Measurements from ENCODE around the gene TMED6.

TMED6 gene

DNA sequence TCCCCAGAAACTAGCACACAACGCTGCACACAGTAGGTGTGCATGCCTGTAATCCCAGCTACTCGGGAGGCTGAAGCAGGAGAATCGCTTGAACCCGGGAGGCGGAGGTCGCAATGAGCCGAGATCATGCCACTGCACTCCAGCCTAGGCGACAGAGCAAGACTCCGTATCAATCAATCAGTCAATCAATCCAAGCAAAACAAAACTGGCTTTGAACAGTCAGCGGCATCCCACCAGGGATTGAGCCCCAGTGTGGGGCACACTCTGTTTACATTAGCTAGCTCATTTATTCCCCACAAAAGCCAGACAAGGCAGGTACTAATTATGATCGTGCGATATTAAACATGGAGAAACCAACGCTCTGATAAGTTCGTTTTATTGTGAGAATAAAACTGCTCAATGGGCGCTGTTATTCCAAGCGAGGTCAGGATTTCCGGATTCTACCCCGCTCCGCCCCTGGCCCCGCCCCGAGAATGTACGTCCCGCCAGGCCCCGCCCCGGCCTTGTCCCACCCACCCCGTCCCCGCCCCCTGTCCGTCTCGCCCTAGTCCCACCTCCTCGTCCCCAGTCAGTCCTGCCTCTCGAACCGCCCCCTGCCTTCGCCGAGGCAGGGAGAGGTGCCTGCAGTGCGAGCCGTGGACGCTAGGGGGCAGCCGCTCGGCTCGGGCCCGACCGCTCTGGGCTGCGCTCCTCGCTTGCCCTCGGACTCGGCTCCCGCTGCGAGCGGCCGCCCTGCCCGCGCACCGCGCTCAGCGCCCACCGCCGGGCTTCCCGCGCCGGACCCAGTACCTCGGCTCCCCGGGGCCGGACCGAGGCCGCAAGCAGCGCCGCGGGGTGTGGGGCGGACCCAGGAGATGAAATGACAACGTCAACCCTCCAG lies 40.7 kb downstream of the TMED6 start, which contains the start of gene VPS4A:
Gene VPS4A, plus strand, starts transcription at position 698 of the 880 bp plus-strand sequence. Its CDS starts 162 bp downstream, at position 860.
- Histone ChIP-seq H3K36me3 (ENCODE audit: control insufficient read depth, insufficient read depth, low read length) (no peaks in the 10 kb centered on the region), H2AFZ (peak within 1 kb of the TSS; percentile 86), H3K4me3 (ENCODE audit: low read depth, low read length) (peak within 1 kb of the TSS; percentile 54), H3K4me2 (ENCODE audit: low read length) (peak within 1 kb of the TSS; percentile 97), H3K9me3 (ENCODE audit: control insufficient read depth, low read length) (no peaks in the 10 kb centered on the region), H3K9ac (peak within 1 kb of the TSS; percentile 47), H3K27me3 (ENCODE audit: control insufficient read depth, insufficient read depth, low read length) (no peaks in the 10 kb centered on the region), H3K27ac (peak within 1 kb of the TSS; percentile 72), H3K79me2 (peaks cover 33% of the 10 kb centered on the region), H3K4me1 (no peaks in the 10 kb centered on the region)
- TF ChIP-seq, protein P1, sequence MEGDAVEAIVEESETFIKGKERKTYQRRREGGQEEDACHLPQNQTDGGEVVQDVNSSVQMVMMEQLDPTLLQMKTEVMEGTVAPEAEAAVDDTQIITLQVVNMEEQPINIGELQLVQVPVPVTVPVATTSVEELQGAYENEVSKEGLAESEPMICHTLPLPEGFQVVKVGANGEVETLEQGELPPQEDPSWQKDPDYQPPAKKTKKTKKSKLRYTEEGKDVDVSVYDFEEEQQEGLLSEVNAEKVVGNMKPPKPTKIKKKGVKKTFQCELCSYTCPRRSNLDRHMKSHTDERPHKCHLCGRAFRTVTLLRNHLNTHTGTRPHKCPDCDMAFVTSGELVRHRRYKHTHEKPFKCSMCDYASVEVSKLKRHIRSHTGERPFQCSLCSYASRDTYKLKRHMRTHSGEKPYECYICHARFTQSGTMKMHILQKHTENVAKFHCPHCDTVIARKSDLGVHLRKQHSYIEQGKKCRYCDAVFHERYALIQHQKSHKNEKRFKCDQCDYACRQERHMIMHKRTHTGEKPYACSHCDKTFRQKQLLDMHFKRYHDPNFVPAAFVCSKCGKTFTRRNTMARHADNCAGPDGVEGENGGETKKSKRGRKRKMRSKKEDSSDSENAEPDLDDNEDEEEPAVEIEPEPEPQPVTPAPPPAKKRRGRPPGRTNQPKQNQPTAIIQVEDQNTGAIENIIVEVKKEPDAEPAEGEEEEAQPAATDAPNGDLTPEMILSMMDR (IDR thresholded peaks at IDR 0.05) = peak; percentile 83

DNA sequence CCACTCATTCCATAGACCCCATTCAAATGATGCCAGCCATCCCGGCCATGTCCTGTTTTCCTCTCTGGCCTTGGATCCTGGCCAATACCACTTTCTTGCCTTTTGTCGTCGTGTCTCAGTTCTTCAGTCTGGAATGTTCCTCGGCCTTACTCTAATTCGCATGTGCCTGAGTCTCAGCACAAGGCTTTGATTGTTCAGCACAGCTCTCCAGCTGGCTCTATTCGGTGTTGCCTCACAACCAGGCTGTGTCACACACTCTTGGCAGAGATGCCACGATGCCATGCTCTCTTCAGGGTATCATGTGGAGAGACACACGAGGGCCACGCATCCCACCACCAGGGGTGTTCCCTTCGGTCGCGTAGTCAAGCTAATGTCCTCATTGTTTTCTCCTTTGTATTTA lies 42.3 kb downstream of the TMED6 start:
- H3K27me3 ChIP-seq (ENCODE audit: control insufficient read depth, insufficient read depth, low read length) = no peaks in the 10 kb centered on the region
- H2AFZ ChIP-seq = no peak overlapping the region
- H3K36me3 ChIP-seq (ENCODE audit: control insufficient read depth, insufficient read depth, low read length) = no peaks in the 10 kb centered on the region
- TF ChIP-seq, protein P1 (IDR thresholded peaks at IDR 0.05) = no peak
- no peak overlapping the region for H3K4me3 ChIP-seq (ENCODE audit: low read depth, low read length)
- H3K4me1 ChIP-seq = no peaks in the 10 kb centered on the region
- H3K4me2 ChIP-seq (ENCODE audit: low read length) = no peak overlapping the region
- H3K79me2 ChIP-seq = peaks cover 17% of the 10 kb centered on the region
- H3K9ac ChIP-seq = no peak overlapping the region
- H3K9me3 ChIP-seq (ENCODE audit: control insufficient read depth, low read length) = no peaks in the 10 kb centered on the region
- no peak overlapping the region for H3K27ac ChIP-seq

DNA sequence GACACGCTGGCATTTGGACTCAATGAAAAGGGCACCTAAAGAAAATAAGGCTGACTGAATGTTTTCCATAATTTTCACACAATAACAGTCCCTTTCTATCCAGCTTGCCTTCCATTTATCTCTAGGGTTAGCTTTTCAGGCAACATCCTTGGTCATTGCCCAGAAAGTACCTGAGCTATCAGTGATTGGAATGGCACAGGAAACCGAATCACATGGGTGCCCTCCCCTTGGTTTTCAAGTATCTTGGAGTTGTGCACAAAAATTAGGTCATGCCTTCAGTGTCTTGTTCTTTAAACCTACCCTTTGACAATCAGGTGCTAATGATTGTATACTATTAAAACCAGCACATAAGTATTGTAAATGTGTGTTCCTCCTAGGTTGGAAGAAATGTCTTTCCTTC lies 43.7 kb downstream of the TMED6 start:
- no peak overlapping the region for H3K4me3 ChIP-seq (ENCODE audit: low read depth, low read length)
- no peak overlapping the region for H2AFZ ChIP-seq
- H3K27me3 ChIP-seq (ENCODE audit: control insufficient read depth, insufficient read depth, low read length) = no peaks in the 10 kb centered on the region
- TF ChIP-seq, protein P1 (IDR thresholded peaks at IDR 0.05) = no peak
- no peak overlapping the region for H3K9ac ChIP-seq
- H3K4me2 ChIP-seq (ENCODE audit: low read length) = no peak overlapping the region
- H3K36me3 ChIP-seq (ENCODE audit: control insufficient read depth, insufficient read depth, low read length) = no peaks in the 10 kb centered on the region
- H3K27ac ChIP-seq = no peak overlapping the region
- H3K4me1 ChIP-seq = no peaks in the 10 kb centered on the region
- no peaks in the 10 kb centered on the region for H3K9me3 ChIP-seq (ENCODE audit: control insufficient read depth, low read length)
- H3K79me2 ChIP-seq = peaks cover 6% of the 10 kb centered on the region

DNA sequence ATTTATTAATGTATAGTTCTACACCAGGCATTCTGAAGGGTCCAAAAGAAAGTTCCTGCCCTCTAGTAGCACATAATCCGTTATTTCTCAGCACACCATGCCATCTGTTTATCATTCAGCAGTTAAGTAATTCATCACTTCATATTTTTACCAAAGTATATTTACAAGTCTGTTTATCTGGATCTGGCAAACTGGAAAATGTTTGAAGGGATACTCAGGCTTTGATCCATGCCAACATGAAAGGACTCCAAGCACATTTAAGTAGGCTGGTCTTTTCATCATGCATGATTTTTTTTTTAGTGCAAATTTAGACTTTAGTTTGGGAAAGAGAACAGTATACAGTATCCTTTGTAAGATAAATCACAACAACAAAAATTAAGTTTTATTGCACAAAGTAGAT lies 44.5 kb downstream of the TMED6 start:
- TF ChIP-seq, protein P1 (IDR thresholded peaks at IDR 0.05) = no peak

More for the DNA sequence above, 44.5 kb downstream of the TMED6 start:
- H3K4me3 ChIP-seq (ENCODE audit: low read depth, low read length) = no peak overlapping the region
- H3K4me1 ChIP-seq = no peaks in the 10 kb centered on the region
- no peaks in the 10 kb centered on the region for H3K9me3 ChIP-seq (ENCODE audit: control insufficient read depth, low read length)
- H3K79me2 ChIP-seq = peaks cover 3% of the 10 kb centered on the region
- no peak overlapping the region for H2AFZ ChIP-seq
- H3K9ac ChIP-seq = no peak overlapping the region
- no peak overlapping the region for H3K27ac ChIP-seq
- H3K27me3 ChIP-seq (ENCODE audit: control insufficient read depth, insufficient read depth, low read length) = no peaks in the 10 kb centered on the region
- H3K36me3 ChIP-seq (ENCODE audit: control insufficient read depth, insufficient read depth, low read length) = no peaks in the 10 kb centered on the region
- no peak overlapping the region for H3K4me2 ChIP-seq (ENCODE audit: low read length)

Measured in parathyroid adenoma (tissue), 2 donors.